BLaER1 (cell line): ENCODE data around the gene GP1BB.
"Not testable (repeated sequence)": the region's sequence is repeated elsewhere in the genome, so short reads cannot be mapped to it uniquely, and the experiment has no call there.

Source experiments
- H3K27ac ChIP-seq: shearing (Covaris generic); formaldehyde crosslinking; 2 replicates; pipeline ENCODE4 v1.8.1; 2022
- H3K27me3 ChIP-seq: shearing (Covaris generic); formaldehyde crosslinking; 2 replicates; pipeline ENCODE4 v1.8.1; 2022
- H3K36me3 ChIP-seq: shearing (Covaris generic); formaldehyde crosslinking; 2 replicates; pipeline ENCODE4 v1.8.1; 2022
- H3K4me1 ChIP-seq: shearing (Covaris generic); formaldehyde crosslinking; 2 replicates; pipeline ENCODE4 v1.8.1; 2022
- H3K4me2 ChIP-seq: shearing (Covaris generic); formaldehyde crosslinking; 2 replicates; pipeline ENCODE4 v1.8.1; 2022
- H3K4me3 ChIP-seq: shearing (Covaris generic); formaldehyde crosslinking; 2 replicates; pipeline ENCODE4 v1.8.1; 2022
- H3K9ac ChIP-seq: shearing (Covaris generic); formaldehyde crosslinking; 2 replicates; pipeline ENCODE4 v1.8.1; 2022
- H3K9me3 ChIP-seq: shearing (Covaris generic); formaldehyde crosslinking; 2 replicates; pipeline ENCODE4 v1.8.1; 2022
- H4K20me1 ChIP-seq: shearing (Covaris generic); formaldehyde crosslinking; 2 replicates; pipeline ENCODE4 v1.8.1; 2022
- Cebpa-rat ChIP-seq: shearing (Covaris generic); IDR thresholded peaks from 2 replicates; pipeline ENCODE4 v1.8.1; 2022

GP1BB gene

DNA sequence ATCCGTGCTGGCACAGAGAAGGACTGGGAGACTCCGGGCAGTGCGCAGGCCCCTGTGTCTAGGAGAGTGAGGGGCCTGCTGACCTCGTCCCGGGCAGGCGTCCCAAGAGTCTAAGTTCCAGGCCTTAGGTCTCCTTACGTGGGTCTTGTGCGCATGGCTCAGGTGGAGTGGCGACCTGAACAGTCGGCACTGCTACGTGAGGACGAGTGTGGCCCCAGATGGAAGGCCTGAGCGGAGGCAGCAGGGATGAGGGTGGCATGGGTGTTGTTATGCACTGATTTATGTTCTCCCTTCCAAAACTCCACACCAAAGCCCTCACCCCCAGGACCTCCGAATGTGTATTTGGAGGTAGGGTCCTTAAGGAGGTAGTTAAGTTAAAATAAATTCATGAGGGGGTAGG, 29.8 kb upstream of the GP1BB start:
- no peaks in the 10 kb centered on the region for H4K20me1 ChIP-seq
- H3K27ac ChIP-seq = no peak overlapping the region
- no peak for TF ChIP-seq Cebpa-rat
- no peak overlapping the region for H3K4me2 ChIP-seq
- no peaks in the 10 kb centered on the region for H3K9me3 ChIP-seq
- H3K4me1 ChIP-seq = no peaks in the 10 kb centered on the region
- H3K27me3 ChIP-seq = no peaks in the 10 kb centered on the region
- H3K9ac ChIP-seq = no peak overlapping the region
- no peak overlapping the region for H3K4me3 ChIP-seq
- no peaks in the 10 kb centered on the region for H3K36me3 ChIP-seq

DNA sequence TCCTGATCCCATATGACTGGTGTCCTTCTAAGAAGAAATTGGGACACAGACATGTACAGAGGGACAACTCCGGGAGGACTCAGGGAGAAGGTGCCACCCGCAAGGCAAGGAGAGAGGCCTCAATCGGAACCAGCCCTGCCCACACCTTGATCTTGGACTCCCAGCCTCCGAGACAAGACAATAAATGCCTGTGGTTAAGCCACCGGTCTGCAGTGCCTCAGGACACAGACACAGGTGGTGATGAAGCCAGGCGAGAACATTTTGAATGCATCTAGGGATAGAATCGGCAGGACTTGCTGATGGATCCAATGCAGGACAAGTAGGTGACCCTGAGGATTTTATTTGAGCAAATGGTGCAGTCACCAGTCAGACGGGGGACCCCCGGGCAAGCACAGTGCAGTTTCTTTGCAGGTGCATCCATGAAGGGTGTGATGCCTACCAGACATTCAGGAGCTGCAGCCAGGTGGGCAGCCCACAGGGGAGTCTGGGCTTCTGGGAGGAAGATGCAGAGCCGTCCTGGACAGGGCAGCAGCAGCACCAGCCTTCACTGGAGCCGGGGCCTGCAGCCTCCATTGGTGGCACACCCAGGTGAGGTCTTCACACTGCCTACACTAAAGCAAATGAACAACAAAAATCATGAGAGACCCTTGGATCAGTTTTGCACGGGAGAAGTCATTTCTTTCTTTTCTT, 29.2 kb upstream of the GP1BB start:
- H3K9me3 ChIP-seq = no peaks in the 10 kb centered on the region
- H3K4me3 ChIP-seq = no peak overlapping the region
- H3K4me1 ChIP-seq = no peaks in the 10 kb centered on the region
- no peaks in the 10 kb centered on the region for H3K36me3 ChIP-seq
- H3K4me2 ChIP-seq = no peak overlapping the region
- no peaks in the 10 kb centered on the region for H4K20me1 ChIP-seq
- H3K27ac ChIP-seq = no peak overlapping the region
- H3K9ac ChIP-seq = no peak overlapping the region
- no peak for TF ChIP-seq Cebpa-rat
- H3K27me3 ChIP-seq = no peaks in the 10 kb centered on the region

DNA sequence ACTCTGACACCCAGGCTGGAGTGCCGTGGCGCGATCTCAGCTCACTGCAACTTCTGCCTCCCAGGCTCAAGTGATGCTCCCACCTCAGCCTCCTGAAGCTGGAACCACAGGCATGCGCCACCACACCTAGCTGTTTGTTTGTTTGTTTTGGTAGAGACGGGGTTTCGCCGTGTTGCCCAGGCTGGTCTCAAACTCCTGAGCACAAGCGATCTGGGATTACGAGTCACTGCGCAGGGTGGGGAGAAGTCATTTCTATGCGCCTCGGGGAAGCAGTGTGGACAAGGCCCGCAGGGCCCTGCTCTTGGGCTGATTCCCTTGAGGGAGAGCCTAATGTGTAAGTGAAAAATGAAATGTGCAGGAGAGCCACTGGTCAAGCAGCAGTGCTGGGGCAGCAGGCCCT, 28.6 kb upstream of the GP1BB start:
- no peaks in the 10 kb centered on the region for H3K9me3 ChIP-seq
- no peaks in the 10 kb centered on the region for H3K36me3 ChIP-seq

DNA sequence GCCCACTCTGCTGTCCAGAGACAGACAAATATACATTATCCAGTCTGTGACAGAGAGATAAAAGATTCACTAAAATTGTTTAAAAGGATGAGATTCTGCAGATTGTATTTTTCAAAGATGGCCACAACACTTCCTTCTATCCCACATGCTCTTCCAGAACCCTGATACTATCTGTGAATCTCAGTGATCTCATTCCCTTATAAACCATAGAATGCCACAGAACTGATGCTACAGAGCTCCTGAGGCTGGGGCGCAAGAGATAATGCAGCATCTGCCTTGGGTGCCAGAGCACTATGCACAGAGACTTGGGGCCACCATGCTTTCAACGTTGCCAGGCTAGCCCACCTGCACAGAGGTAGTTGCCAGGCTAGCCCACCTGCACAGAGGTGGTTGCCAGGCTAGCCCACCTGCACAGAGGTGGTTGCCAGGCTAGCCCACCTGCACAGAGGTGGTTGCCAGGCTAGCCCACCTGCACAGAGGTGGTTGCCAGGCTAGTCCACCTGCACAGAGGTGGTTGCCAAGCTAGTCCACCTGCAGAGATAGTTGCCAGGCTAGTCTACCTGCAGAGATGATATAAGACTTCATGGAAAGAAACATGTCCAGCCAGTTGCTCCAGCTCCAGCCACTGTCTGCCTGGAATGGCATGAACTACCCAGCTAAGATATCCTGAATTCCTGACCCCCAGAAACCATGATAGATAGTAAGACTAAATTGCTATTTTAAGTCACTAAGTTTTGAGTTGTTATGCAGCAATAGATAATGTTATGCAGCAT, 26.6 kb upstream of the GP1BB start:
- Histone ChIP-seq H3K27me3 (no peaks in the 10 kb centered on the region), H3K27ac (no peak overlapping the region), H3K4me2 (no peak overlapping the region), H3K4me1 (peaks cover 11% of the 10 kb centered on the region), H3K4me3 (no peak overlapping the region), H3K36me3 (no peaks in the 10 kb centered on the region), H3K9ac (no peak overlapping the region), H3K9me3 (no peaks in the 10 kb centered on the region), H4K20me1 (no peaks in the 10 kb centered on the region)
- TF ChIP-seq Cebpa-rat = no peak

More for the DNA sequence above, 28.6 kb upstream of the GP1BB start:
- no peak for TF ChIP-seq Cebpa-rat
- Histone ChIP-seq H3K9ac (no peak overlapping the region), H4K20me1 (no peaks in the 10 kb centered on the region), H3K4me1 (no peaks in the 10 kb centered on the region), H3K4me3 (no peak overlapping the region), H3K27me3 (no peaks in the 10 kb centered on the region), H3K27ac (no peak overlapping the region), H3K4me2 (no peak overlapping the region)

DNA sequence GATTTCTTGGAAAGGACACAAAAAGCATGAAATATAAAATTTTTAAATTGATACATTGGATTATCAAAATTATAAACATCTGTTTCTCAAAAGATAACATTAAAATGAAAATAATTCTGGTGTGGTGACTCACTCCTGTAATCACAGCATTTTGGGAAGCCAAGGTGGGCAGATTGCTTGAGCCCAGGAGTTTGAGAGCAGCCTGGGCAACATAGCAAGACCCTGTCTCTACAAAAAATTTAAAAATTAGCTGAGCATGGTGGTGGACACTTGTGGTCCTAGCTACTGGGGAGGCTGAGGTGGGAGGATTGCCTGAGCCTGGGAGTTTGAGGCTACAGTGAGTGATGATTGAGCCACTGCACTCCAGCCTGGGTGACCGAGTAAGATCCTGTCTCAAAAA, 25.5 kb upstream of the GP1BB start:
- not testable (repeated sequence) for H3K27me3 ChIP-seq, H3K4me2 ChIP-seq, H3K9ac ChIP-seq, H3K9me3 ChIP-seq, H3K4me3 ChIP-seq, H4K20me1 ChIP-seq, H3K36me3 ChIP-seq, H3K27ac ChIP-seq
- peaks cover 11% of the 10 kb centered on the region for H3K4me1 ChIP-seq

DNA sequence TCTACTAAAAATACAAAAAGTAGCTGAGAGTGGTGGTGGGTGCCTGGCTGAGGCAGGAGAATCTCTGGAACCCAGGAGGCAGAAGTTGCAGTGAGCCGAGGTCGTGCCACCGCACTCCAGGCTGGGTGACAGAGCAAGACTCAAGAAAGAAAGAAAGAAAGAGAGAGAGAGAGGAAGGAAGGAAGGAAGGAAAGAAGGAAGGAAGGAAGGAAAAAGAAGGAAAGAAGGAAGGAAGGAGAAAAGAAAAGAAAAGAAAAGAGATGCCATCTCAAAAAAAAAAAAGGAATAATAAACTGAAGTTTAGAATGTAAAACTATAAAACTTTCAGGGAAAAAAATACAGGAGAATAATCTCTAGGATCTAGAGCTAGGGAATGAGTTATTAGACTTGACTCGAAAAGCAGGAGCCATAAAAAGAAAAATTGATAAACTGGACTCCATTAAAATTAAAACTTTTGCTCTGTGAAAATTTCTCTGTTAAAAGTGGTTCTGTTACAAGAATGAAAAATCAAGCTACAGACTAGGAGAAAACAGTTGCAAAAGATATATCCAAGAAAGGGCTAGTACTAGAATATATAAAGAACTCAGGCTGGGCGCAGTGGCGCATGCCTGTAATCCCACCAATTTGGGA, 22.4 kb upstream of the GP1BB start:
- Histone ChIP-seq H3K4me1 (peaks cover 19% of the 10 kb centered on the region), H3K4me3 (no peak overlapping the region), H4K20me1 (no peaks in the 10 kb centered on the region), H3K36me3 (no peaks in the 10 kb centered on the region), H3K9me3 (no peaks in the 10 kb centered on the region), H3K27ac (no peak overlapping the region), H3K27me3 (no peaks in the 10 kb centered on the region), H3K9ac (no peak overlapping the region), H3K4me2 (peak overlapping the region; percentile 42)
- no peak for TF ChIP-seq Cebpa-rat

DNA sequence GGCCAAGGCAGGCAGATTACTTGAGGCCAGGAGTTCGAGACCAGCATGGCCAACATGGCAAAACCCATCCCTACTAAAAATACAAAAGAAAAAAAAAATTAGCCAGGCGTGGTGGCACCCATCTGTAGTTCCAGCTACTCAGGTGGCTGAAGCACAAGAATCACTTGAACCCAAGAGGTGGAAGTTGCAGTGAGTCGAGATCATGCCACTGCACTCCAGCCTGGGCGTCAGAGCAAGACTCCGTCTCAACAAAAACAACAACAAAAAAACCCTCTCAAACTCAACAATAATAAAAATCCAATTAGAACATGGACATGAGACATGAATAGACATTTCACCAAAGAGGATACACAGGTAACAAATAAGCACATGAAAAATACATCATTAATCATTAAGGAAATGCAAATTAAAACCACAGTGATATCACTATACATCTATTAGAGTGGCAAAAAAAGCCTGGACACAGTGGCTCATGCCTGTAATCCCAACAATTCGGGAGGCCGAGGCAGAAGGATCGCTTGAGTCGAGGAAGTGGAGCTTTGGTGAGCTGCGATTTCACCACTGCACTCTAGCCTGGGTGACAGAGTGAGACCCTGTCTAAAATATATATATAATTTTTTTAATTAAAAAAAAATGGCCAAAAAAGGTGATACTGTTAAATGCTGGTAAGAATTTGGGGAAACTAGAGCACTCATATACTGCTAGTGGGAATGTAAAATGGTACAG, 21.8 kb upstream of the GP1BB start:
- Histone ChIP-seq H3K9ac (no peak overlapping the region), H3K27me3 (no peaks in the 10 kb centered on the region), H3K4me3 (no peak overlapping the region), H3K27ac (no peak overlapping the region), H4K20me1 (no peaks in the 10 kb centered on the region), H3K4me1 (peaks cover 19% of the 10 kb centered on the region), H3K9me3 (no peaks in the 10 kb centered on the region), H3K4me2 (no peak overlapping the region), H3K36me3 (no peaks in the 10 kb centered on the region)
- TF ChIP-seq Cebpa-rat = no peak

DNA sequence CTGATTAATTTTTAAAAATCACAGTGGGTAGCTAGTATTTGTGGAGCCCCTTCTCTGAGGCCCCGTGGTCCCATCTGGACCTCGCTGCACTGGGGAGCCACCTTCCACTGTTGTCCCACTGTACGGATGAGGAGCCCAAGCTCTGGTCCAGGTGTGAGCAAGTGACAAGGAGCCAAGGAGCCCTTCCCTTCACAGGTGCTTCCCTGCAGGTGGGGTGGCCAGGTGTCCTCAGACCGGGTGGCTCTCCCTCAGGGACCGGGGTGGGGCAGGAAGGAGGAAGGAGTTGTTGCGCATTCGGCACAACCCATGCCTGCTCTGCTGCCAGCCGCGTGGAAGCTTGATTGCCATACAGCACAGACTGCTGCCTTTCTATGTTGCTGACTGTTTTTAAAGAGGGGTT, 19.5 kb upstream of the GP1BB start:
- H4K20me1 ChIP-seq = no peaks in the 10 kb centered on the region
- peaks cover 24% of the 10 kb centered on the region for H3K4me1 ChIP-seq
- H3K9ac ChIP-seq = no peak overlapping the region
- H3K4me3 ChIP-seq = no peak overlapping the region
- no peaks in the 10 kb centered on the region for H3K27me3 ChIP-seq
- no peaks in the 10 kb centered on the region for H3K9me3 ChIP-seq
- no peak overlapping the region for H3K4me2 ChIP-seq
- no peak overlapping the region for H3K27ac ChIP-seq
- no peak for TF ChIP-seq Cebpa-rat
- H3K36me3 ChIP-seq = no peaks in the 10 kb centered on the region

DNA sequence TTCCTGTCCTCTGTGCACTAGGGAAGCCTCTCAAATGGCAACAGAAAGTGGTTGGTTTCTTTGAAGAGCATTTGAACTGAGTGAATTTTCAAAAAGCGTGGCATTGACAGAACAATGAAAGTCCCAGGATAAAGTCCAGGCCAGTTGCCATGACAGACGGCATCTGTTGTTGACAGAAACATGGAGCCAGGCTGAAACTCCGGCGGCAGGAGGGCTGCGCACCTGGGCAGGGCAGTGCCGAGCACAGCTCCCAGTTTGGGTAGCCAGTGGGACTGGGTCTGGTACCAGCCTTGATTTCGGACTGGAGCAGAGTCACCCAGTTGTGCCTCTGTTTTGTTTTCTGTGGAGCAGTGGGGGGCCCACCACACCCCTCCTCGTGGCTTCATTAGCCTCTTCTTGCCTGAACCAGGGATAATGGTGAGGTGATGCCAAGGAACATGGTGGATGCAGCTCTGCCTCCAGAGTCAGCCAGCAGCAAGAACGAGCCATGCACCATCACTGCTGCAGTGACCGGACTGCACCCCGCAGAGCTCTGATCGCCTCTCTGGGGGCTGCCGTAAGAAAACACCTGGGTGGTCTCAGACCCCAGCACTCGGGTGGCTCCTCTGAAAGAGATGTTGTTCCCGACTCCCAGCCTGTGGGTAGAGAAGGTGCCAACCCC, 18.9 kb upstream of the GP1BB start:
- H3K36me3 ChIP-seq = no peaks in the 10 kb centered on the region

More for the DNA sequence above, 18.9 kb upstream of the GP1BB start:
- Histone ChIP-seq H3K9ac (no peak overlapping the region), H3K9me3 (no peaks in the 10 kb centered on the region), H3K27me3 (no peaks in the 10 kb centered on the region), H3K4me2 (no peak overlapping the region), H3K4me1 (peaks cover 30% of the 10 kb centered on the region), H3K4me3 (no peak overlapping the region), H3K27ac (no peak overlapping the region), H4K20me1 (no peaks in the 10 kb centered on the region)
- TF ChIP-seq Cebpa-rat = no peak
